HG03575 (cell line): ENCODE results near the gene NCOA7.
A peak's percentile ranks its signal among the peaks of the same experiment; 100 is the strongest.

Source experiments
- ATAC-seq: cut with Tn5 transposase; IDR thresholded peaks from one replicate; pipeline ENCODE4 v1.9.1; 2021; ENCODE audit not compliant: unreplicated experiment, insufficient number of reproducible peaks, low FRiP score; ENCODE audit errors: extremely low read depth

The NCOA7 gene, protein sequence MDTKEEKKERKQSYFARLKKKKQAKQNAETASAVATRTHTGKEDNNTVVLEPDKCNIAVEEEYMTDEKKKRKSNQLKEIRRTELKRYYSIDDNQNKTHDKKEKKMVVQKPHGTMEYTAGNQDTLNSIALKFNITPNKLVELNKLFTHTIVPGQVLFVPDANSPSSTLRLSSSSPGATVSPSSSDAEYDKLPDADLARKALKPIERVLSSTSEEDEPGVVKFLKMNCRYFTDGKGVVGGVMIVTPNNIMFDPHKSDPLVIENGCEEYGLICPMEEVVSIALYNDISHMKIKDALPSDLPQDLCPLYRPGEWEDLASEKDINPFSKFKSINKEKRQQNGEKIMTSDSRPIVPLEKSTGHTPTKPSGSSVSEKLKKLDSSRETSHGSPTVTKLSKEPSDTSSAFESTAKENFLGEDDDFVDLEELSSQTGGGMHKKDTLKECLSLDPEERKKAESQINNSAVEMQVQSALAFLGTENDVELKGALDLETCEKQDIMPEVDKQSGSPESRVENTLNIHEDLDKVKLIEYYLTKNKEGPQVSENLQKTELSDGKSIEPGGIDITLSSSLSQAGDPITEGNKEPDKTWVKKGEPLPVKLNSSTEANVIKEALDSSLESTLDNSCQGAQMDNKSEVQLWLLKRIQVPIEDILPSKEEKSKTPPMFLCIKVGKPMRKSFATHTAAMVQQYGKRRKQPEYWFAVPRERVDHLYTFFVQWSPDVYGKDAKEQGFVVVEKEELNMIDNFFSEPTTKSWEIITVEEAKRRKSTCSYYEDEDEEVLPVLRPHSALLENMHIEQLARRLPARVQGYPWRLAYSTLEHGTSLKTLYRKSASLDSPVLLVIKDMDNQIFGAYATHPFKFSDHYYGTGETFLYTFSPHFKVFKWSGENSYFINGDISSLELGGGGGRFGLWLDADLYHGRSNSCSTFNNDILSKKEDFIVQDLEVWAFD

GRCh38 chr6:125790358-125791150 lies at the start of gene NCOA7:
NCOA7 (plus strand) TSS chr6:125790960; CDS start chr6:125815355, 24,395 bp downstream.
- ATAC-seq = peak; percentile 29

DNA sequence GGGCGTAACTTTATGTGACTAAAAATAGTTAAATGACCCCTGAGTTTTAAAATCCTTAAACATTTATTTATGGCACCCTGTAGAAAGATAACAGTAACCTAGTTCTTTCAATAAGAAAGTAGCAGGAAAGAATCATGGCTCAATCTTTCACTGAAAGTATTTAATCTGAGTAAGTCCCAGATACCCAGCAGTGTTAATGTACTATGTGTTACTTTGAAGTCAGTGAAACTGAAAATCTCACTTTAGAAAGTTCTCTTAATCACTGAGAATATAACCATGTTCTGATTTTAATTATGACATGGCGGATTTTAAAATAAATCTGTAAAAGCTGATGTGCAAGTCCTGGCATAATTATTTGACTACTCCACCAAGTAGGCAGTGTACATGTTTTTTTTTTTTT lies 49.4 kb upstream of the NCOA7 start:
- ATAC-seq = no peak

DNA sequence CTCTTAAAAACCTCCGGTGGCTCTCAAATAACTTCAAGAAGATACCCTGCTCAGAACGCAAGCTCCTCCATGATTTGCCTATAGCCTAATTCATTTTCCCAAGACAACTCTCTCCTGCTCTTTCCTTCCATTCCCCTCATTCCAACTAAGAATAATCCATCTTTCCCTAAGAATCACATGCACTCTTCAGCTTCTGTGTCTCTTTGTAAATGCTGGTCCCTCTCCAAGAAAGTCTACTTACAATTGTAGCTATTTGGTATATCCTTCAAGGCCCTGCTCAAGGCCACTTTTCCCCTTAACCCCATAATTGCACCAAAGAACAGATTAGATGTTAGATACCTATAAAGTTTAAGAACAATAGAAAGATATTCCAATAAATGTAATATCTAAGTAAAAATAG lies 48.7 kb upstream of the NCOA7 start:
- no peak for ATAC-seq

- ATAC-seq = no peak
Measured at GRCh38 chr6:125742464-125743120, 48.2 kb upstream of the NCOA7 start.

DNA sequence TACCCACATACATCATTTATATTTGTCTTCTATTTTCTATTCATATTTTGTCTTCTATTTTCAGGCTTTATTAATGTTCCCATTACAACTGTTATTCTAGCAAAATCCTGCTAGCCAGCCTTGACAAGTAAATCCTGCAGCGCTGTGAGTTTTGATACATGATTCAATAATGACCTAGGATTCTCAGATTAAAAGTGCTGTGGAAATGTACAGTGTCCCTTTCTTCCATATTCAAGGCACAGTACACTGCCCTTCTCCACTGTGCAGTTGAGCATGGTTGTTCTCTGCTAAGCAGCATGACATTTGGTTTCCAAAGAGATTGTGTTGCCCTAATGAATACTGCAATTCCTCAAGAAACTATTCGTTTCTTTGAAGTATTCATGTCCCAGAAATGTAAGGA lies 47.2 kb upstream of the NCOA7 start:
- no peak for ATAC-seq

DNA sequence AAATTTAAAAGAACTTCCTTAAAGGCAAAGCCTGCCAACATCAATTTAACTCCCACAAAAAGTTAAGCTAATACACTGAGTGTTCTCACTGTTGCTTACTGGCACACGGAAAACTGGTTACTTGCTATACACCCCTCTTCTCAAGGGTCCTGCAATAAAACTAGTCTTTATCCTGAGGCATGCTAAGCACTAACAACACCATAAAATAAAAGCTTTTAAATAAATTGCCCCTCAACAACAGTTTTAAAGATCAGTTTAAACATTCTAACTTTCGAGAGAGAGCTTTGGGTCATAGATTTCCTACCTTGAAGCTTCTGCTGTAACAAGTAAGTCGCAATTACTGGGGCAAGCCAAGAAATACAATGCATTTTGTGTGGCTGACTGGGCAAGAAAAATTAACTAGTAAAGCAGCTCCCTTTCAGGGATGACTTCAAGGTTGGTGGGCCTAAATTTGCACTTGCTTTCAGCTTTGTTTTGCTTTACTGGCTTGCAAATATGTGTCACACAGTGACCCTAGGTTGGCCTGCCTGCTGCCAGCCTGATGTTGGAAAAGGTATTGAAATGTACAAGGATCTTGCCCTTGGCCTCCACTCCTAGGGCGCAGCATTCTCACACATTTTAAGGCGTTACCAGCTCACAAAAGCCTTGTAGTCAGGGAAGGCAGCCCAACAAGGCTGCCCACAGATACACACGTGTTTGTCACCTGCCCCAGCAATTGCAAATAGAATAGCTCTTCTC lies 45.3 kb upstream of the NCOA7 start:
- ATAC-seq = no peak

GRCh38 chr6:125746019-125746414 lies 44.7 kb upstream of the NCOA7 start:
- no peak for ATAC-seq

GRCh38 chr6:125746731-125747588 lies 43.8 kb upstream of the NCOA7 start:
- peak; percentile 75 for ATAC-seq

GRCh38 chr6:125747589-125748405 lies 43.0 kb upstream of the NCOA7 start:
- no peak for ATAC-seq

DNA sequence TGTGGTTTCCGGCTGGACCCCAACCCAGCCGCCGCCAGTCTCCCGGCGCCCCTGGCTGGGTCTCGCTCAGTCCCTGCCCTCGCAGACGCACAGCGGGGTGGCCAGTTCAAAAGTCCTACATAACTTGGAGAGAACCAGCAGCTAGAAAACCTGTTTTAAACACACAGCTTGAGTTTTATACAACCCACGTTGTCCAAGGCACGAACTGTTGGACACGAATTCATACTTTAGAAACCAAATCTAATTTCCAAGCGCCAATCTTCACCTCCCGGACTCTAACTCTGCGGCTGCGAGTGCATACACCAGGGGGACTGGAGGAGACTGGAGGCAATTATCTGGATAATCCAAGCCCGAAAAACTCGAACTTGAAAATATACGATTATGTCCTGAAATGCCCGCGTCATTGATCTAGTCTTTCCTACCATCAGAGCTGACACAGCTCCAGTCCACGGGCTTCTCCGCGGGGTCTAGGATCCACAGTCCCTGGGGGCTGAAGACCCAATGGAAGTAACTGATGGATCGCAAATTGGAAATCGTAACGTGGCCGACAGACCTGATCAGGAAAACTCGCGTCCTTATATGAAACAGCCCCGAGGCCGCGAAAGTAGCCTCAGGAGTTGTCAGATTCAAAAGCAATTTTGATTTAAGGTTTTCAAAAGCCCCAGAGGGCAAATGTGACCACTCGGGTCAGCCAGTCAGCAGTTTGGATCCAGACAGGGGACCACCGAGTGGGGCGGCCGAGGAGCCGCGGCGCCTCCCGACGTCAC lies 42.2 kb upstream of the NCOA7 start:
- ATAC-seq = no peak

DNA sequence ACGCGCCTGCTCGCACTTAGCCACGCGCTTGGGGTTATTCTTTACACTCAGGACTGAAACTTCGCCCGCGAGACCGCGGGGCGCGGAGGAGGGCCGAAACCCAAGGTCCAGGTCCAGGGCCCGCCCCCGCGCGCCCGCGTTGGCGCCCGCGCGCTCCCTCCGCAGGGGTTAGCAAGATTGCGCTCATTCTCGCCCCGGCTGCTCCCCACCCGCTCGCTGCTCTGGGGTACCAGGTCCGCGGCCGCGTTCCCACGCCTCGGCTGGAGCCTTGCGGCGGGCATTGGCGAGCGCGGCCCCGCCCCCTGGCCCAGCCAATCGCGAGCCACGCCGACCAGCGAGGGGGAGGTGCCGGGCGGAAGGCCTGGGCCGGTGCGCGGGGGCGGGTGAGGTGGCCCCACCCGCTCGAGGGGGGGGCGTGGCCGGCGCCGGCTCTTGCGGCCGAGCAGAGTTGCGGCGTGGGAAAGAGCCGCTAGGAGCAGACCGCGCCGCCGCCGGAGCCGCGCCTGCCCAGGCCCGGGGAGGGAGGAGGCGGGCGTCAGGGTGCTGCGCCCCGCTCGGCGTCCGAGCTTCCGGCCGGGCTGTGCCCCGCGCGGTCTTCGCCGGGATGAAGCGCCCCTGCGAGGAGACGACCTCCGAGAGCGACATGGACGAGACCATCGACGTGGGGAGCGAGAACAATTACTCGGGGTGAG lies 41.4 kb upstream of the NCOA7 start, which contains the start of gene HEY2:
Gene HEY2, plus strand, starts transcription at position 460 of the 692 bp plus-strand sequence. Its CDS starts 145 bp downstream, at position 605.
- ATAC-seq = peak; percentile 24

DNA sequence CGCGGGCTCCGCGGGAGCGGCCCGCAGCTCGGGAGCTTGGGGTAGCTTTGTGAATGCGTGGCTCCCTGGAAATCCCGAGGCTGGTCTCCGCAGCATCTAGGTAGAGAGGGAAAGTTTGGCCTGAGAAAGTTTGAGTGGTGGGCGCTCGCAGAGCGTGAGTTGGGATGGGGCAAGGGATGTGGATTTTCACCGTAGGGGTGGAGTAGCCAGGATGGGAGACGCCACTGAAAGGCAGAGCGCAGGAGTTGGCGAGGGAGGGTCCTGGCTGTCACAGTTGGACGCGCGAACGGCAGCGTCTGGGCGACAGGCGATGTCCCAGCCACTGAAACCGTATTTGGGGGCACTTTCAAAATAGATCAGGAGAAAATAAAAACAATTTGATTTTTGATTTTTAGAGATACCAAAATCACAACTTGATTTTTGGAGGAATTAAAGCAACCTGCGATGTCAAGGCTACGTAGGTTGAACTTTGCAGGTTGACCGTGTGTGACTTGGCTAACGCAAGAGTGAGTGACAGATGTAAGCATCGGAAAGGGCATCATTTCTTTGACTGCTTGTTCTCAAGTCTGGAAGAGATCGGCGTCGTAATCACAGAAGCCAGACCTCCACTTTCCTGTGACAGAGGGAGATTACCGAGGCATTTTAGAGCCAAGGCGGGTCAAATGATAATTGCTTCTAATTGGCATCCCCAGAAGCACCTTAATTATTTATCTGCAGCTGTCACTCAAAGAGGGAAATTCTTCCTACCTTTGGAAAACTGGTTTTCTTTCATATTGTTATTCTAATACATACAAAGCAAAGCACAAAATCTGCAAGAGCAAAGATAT lies 40.7 kb upstream of the NCOA7 start:
- no peak for ATAC-seq

DNA sequence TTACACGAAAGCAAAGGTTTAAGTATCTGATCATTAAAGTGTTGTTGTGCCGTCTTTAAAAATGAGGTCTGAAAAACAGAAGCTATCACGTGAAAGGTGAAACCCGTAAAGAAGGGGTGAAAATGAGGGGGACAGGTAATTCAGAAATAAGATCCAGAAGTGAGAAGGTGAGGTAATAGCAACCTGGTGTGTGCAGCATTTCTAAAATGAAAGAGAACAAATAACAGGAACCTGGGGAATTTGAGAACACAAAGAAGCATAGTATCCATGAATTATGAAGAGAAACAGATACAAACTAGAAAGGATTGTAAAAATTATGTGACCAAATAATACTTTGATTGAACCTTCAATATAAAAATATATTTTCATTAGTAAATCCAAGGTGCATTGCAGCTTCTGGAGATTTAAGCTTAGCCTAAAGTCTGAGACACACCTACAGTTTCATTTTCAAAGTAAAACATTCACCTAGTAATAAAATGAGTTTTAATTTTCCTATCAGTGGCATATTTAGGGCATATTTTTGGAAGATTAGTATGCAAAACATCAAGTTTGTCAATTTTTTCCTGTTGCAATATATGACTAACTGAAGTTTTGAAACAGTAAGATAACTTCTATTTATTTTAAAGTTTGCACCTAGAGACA lies 39.9 kb upstream of the NCOA7 start:
- no peak for ATAC-seq
